Stomach (tissue), 9 donors: ENCODE data around the gene USP6NL. TPM values are rescaled to one million over a fixed set of nuclear protein-coding genes. Genes with fewer than 3 reads are reported as not detected.
A peak's percentile ranks its signal among the peaks of the same experiment; 100 is the strongest.

Source experiments
- DNase-seq, 2 donors: peaks; one replicate each; pipeline versions ENCODE4 v3.0.0 to v3.0.0-alpha.2; 2013 to 2019
- H3K27ac ChIP-seq, 5 donors: fragments of 200-600 bp in 4 of 5; sonication (generic) in 4 of 5; one replicate each; pipeline ENCODE4 v1.5.1; 2013 to 2019; ENCODE audit warnings: mild to moderate bottlenecking in 1 of 5, moderate library complexity in 1 of 5
- H3K27me3 ChIP-seq, 3 donors: fragments of 200-600 bp; sonication (generic); one replicate each; pipeline ENCODE4 v1.5.1; 2017 to 2019; ENCODE audit warnings: mixed run types in 1 of 3
- H3K36me3 ChIP-seq, 4 donors: fragments of 200-600 bp; sonication (generic); 1 replicate in 3 of 4; 2 replicates in 1 of 4; pipeline ENCODE4 v1.5.1; 2016 to 2019
- H3K4me1 ChIP-seq, 4 donors: fragments of 200-600 bp; sonication (generic); one replicate each; pipeline ENCODE4 v1.5.1; 2016 to 2019
- H3K4me3 ChIP-seq, 4 donors: fragments of 200-600 bp; sonication (generic) in 3 of 4; one replicate each; pipeline ENCODE4 v1.5.1; 2016 to 2019; ENCODE audit warnings: mild to moderate bottlenecking in 1 of 4
- H3K9me3 ChIP-seq, 4 donors: fragments of 200-600 bp; sonication (generic); one replicate each; pipeline ENCODE4 v1.5.1; 2016 to 2019
- CTCF ChIP-seq, 7 experiments: fragments of 450-650 bp in 4 of 7; fragments of 200-600 bp in 3 of 7; sonication (generic) in 3 of 7; IDR thresholded peaks; one replicate each; pipeline ENCODE4 v1.5.1; 2016 to 2019; ENCODE audit warnings: antibody characterized with exemption in 7 of 7, control low read depth in 2 of 7, mild to moderate bottlenecking in 1 of 7
- EP300 ChIP-seq: sonication (generic); formaldehyde crosslinking; IDR thresholded peaks from one replicate; pipeline ENCODE4 v1.6.1; 2017; ENCODE audit warnings: antibody characterized with exemption
- POLR2A ChIP-seq, 4 donors: fragments of 450-650 bp; IDR thresholded peaks; one replicate each; pipeline ENCODE4 v1.6.1; 2016; ENCODE audit warnings: antibody characterized with exemption in 4 of 4, control low read depth in 2 of 4, mild to moderate bottlenecking in 1 of 4, moderate library complexity in 1 of 4
- POLR2AphosphoS5 ChIP-seq, 3 donors: sonication (generic); formaldehyde crosslinking; IDR thresholded peaks; one replicate each; pipeline ENCODE4 v1.6.1; 2016; ENCODE audit warnings: antibody characterized with exemption in 3 of 3
- WGBS, 5 donors: extraction: QIAGEN DNeasy Blood & Tissue Kit in 3 of 5; methylation state at CpG; one replicate each; pipeline versions ENCODE4 v1.1.5 to v1.1.7; 2013 to 2018; 5-methylcytosine and 5-hydroxymethylcytosine counted together
- intact Hi-C: fragments of 100-400 bp; cut with DNase I; formaldehyde crosslinking; loops from one replicate; pipeline ENCODE4 v1.15.1; 2023; ENCODE audit warnings: low total_unique reads
- polyA plus RNA-seq, 3 donors: library from polyadenylated mRNA; stranded (reverse); fragments of 200-250 nt; gene quantifications; one replicate each; pipeline ENCODE4 v1.2.3, GENCODE V29; 2013
- total RNA-seq, 5 donors: library from RNA; depleted of rRNA; stranded (reverse); fragments of >200 nt; gene quantifications; one replicate each; pipeline versions ENCODE4 v1.1.0 to v1.2.3, GENCODE V29; 2014 to 2016
- donor health status: healthy with polysubstance abuse.
- donor health status: Bipolar disorder and iron deficiency.
- donor health status: healthy.

USP6NL gene
- total and polyA plus RNA-seq, 8 donors, result 4.7 to 31.5 (median 6.3) TPM

- intact Hi-C loops, result no loop called here
- no peak for TF ChIP-seq CTCF (IDR thresholded peaks at IDR 0.05)
- TF ChIP-seq EP300, result no peak
- Histone ChIP-seq H3K27me3 (no peaks in the 10 kb centered on the region), H3K4me3 (no peak overlapping the region), H3K9me3 (no peaks in the 10 kb centered on the region), H3K27ac (peak overlapping the region in 1 of 5 donors; percentile 26), H3K4me1 (peaks cover 8 to 48% (median 24%) of the 10 kb centered on the region in 4 donors), H3K36me3 (peaks cover 0 to 8% (median 2%) of the 10 kb centered on the region in 4 donors)
- 90 to 95% (median 93%) methylated on average over 4 of the region's 4 CpGs for WGBS, 5 donors
- no peak for DNase-seq
Measured at GRCh38 chr10:11527068-11527467, 84.4 kb downstream of the USP6NL start.

GRCh38 chr10:11525503-11525902 is 85.9 kb downstream of the USP6NL start:
- intact Hi-C loops, result no loop called here
- no peak for TF ChIP-seq POLR2A (IDR thresholded peaks at IDR 0.05)
- peak in 2 of 3 donors; percentile 12 to 25 for TF ChIP-seq POLR2AphosphoS5 (IDR thresholded peaks at IDR 0.05)
- peaks cover 0 to 8% (median 2%) of the 10 kb centered on the region in 4 donors for H3K36me3 ChIP-seq
- peaks cover 0 to 47% (median 27%) of the 10 kb centered on the region in 4 donors for H3K4me1 ChIP-seq
- peak in 1 of 2 donors; percentile 58 for DNase-seq
- 62 to 81% (median 72%) methylated on average over 6 of the region's 6 CpGs for WGBS, 5 donors
- H3K4me3 ChIP-seq, result no peak overlapping the region
- no peaks in the 10 kb centered on the region for H3K9me3 ChIP-seq
- H3K27me3 ChIP-seq, result no peaks in the 10 kb centered on the region
- H3K27ac ChIP-seq, result peak overlapping the region in 3 of 5 donors; percentile 2 to 35 (median 25)

- intact Hi-C loops, result no loop called here
- no peaks in the 10 kb centered on the region for H3K9me3 ChIP-seq
- no peaks in the 10 kb centered on the region for H3K27me3 ChIP-seq
- H3K36me3 ChIP-seq, result peaks cover 0 to 13% (median 2%) of the 10 kb centered on the region in 4 donors
- H3K27ac ChIP-seq, result no peak overlapping the region
- H3K4me3 ChIP-seq, result no peak overlapping the region
- H3K4me1 ChIP-seq, result peaks cover 0 to 28% (median 15%) of the 10 kb centered on the region in 4 donors
- no peak for DNase-seq
- 15 to 50% (median 33%) methylated on average over 4 of the region's 4 CpGs for WGBS, 5 donors
- TF ChIP-seq POLR2A (IDR thresholded peaks at IDR 0.05), result no peak
- TF ChIP-seq EP300, result no peak
- no peak for TF ChIP-seq CTCF (IDR thresholded peaks at IDR 0.05)
- no peak for TF ChIP-seq POLR2AphosphoS5 (IDR thresholded peaks at IDR 0.05)
Measured at GRCh38 chr10:11522821-11523245, 88.6 kb downstream of the USP6NL start.

- TF ChIP-seq CTCF (IDR thresholded peaks at IDR 0.05), result no peak
- peak in 1 of 3 donors; percentile 6 for TF ChIP-seq POLR2AphosphoS5 (IDR thresholded peaks at IDR 0.05)
- Histone ChIP-seq H3K36me3 (peaks cover 0 to 13% (median under 1%) of the 10 kb centered on the region in 4 donors), H3K9me3 (no peaks in the 10 kb centered on the region), H3K4me3 (no peak overlapping the region), H3K27me3 (no peaks in the 10 kb centered on the region), H3K4me1 (peaks cover 0 to 21% (median 14%) of the 10 kb centered on the region in 4 donors), H3K27ac (no peak overlapping the region)
- no peak for DNase-seq
- intact Hi-C loops, result no loop called here
Measured at GRCh38 chr10:11521860-11522259, 89.6 kb downstream of the USP6NL start.

- Histone ChIP-seq H3K27ac (no peak overlapping the region), H3K4me1 (peaks cover under 1 to 28% (median 15%) of the 10 kb centered on the region in 4 donors), H3K27me3 (no peaks in the 10 kb centered on the region), H3K36me3 (peaks cover 0 to 9% (median 0%) of the 10 kb centered on the region in 4 donors), H3K4me3 (no peak overlapping the region), H3K9me3 (no peaks in the 10 kb centered on the region)
- intact Hi-C loops, result no loop called here
- WGBS, 5 donors, result 47 to 78% (median 64%) methylated on average over 1 of the region's 1 CpG
- DNase-seq, result no peak
- TF ChIP-seq CTCF (IDR thresholded peaks at IDR 0.05), result no peak
Measured at GRCh38 chr10:11520892-11521291, 90.6 kb downstream of the USP6NL start.
